GM19455 (cell line): Measurements from ENCODE around the gene GAREM1.
"Not testable (repeated sequence)": the region's sequence is repeated elsewhere in the genome, so short reads cannot be mapped to it uniquely, and the experiment has no call there.

ENCODE experiments used
- ATAC-seq: cut with Tn5 transposase; IDR thresholded peaks from one replicate; pipeline ENCODE4 v1.9.1; 2021; ENCODE audit not compliant: unreplicated experiment

Gene GAREM1

DNA sequence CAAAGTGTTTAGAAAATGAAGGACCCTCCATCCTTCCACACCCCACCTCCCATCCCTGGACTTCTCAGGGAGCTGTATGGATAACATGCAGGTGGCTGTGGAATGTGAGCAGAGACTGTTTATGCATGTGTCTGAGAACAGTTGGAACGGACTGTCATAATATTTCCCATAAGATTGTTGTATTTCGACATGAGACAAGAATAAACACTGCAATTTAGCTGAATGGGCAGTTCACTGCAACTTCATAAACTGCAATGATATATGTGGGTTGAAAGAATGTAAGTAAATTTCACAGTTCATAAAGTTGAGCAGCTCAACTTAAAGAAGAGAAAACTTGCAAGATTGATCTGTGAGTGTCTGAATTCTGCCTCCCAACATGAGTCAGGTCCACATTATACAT, 206.3 kb downstream of the GAREM1 start:
- ATAC-seq, result no peak

DNA sequence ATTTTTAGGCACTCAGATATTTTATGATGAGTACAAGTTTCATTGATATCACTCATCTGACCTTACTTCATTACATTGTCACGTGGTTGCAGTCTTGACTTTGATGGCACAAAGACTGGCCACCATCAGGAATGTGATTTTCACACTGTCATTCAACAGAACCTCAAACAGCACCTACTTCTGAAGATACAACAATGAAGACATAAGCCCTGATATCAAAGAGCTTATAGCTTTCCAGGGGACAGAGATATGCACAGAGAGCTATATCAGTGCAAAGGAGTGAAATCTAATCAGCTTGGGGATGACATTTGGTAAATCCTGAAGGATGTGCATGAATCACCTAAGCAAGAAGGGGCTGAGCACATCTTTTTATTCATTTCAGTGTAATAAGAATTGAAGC, 208.6 kb downstream of the GAREM1 start:
- no peak for ATAC-seq

- no peak for ATAC-seq
Measured at GRCh38 chr18:32261003-32261402, 209.7 kb downstream of the GAREM1 start.

GRCh38 chr18:32259553-32259952, 211.1 kb downstream of the GAREM1 start:
- ATAC-seq, result no peak

DNA sequence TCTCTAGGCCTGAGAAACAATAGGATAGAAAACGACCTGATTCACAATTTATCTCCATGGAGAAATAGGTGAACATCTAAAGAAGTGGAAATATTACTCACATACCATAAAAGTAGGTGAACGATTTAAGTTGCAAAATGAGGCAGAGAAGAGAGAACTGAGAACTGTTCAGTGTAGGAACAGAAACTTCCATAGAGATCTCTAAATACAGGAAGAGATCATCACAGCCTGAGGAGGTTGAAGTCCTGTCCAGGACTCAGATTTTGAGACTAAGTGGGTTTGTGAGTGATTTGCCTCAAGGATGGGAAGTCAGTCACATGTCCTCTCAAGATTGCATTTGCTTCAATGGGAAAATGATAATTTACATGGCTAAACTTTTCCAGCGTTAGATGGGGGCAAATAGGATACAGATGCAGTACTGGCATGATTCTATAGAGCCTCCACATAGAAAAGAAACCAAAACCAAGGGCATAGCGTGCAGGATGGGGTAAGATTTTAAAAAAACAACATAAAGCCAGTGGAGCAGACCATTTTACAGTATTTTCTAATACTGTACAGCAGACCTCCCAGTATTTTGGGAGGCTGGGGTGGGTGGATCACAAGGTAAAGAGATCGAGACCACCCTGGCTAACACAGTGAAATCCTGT, 212.0 kb downstream of the GAREM1 start:
- no peak for ATAC-seq

DNA sequence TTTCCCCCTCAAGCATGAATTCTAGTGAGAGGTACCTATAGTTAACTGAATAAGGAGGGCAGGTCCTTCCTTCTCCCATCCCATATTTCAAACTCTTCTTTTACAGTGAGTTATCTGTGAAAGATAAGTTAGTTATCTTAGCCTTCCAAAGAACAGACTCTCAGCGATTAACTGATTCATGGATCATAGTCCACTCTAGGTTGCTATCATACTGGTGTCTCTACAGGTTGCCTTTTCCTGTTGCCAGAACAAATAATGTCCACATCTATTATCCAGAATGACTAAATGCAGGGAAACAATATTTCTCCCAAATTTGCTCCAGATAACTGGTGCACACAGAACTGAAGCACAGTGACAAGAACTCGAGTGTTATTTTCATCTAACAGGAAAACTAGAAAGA, 212.5 kb downstream of the GAREM1 start:
- no peak for ATAC-seq

DNA sequence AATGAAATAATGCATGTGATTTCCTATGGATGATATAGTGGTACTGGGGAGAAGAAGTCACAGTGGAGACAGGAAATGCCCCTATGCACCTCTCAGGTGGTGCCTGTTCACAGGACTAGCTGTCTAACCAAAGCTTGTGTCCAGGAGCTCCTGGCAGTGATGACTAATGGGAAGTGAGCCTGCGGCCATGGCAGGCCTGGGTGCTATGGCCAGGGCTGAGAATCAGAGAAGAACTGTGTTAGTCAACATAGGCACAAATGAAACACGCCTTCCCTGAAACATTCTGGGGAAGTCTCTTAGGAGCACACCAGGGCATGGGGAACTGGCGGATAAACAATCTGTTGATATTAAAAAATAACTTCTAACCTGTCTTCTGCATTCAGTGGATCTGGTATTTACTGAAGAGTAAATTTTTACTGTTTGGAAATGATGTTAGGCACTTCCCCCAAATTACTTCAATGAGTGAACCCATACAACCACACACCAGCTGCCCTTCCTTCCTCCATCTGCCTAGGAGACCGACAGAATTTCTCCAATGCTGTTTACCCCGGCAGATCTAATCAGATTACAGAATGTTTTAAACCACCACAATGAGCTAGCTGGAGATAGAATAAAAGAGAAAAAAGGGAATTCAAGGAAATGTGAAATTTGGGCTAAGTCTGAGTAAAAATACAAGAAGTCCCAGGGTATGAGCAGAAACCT, 213.4 kb downstream of the GAREM1 start:
- no peak for ATAC-seq

DNA sequence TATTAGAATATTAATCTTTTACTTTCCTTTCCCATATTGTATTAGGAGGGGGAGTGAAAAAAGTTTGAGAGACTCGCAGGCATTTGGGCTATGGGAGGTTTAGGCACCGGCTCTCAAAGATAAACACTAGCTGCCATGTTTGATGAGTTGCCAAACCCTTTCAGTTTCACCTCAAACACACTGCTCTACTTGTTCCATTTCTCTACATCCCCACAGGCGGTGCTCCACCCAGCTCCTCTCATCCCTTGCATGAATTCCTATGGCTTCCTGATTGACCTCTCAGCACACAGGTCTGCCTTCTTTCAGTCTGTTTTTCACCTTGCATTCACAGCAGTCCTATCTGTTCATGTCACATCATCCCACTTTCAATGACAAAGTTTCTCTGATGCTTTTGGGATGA, 215.1 kb downstream of the GAREM1 start:
- no peak for ATAC-seq

GRCh38 chr18:32252141-32252860, 218.4 kb downstream of the GAREM1 start:
- ATAC-seq, result no peak

GRCh38 chr18:32251466-32251865, 219.2 kb downstream of the GAREM1 start:
- ATAC-seq, result no peak

- no peak for ATAC-seq
Measured at GRCh38 chr18:32249147-32249929, 221.3 kb downstream of the GAREM1 start.

GRCh38 chr18:32244881-32245280, 225.8 kb downstream of the GAREM1 start:
- no peak for ATAC-seq

GRCh38 chr18:32243358-32243757, 227.3 kb downstream of the GAREM1 start:
- ATAC-seq, result no peak

GRCh38 chr18:32242395-32242794, 228.3 kb downstream of the GAREM1 start:
- no peak for ATAC-seq

DNA sequence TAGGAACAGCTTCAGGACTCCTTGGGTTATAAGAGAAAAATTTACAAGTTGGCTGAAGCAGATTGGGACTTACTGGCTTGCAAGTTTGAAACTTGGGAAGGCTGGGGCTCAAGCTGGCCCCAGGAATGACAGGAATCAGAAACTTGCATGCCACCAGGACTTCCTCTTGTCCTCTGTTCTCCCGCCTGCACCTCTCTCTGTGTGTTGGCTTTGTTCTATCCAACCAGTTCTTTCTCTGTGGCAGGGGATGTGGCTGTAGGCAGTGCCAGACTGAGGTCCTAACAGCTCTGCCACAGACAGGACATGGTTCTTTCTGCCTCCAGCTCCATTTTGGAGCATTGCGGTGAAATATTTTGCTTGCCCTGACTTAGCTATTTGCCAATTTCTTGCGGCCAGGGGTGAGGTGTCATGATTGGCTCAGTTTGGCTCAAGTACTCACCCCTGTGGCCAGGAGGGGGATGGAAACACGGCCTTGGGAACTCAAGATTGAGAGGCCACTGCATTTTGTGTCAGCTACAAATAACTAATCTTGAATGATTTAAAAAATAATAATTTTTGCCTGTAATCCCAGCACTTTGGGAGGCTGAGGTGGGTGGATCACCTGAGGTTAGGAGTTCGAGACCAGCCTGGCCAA, 231.9 kb downstream of the GAREM1 start:
- ATAC-seq, result no peak

GRCh38 chr18:32237049-32237448, 233.6 kb downstream of the GAREM1 start:
- no peak for ATAC-seq

GRCh38 chr18:32233348-32233747, 237.3 kb downstream of the GAREM1 start:
- ATAC-seq, result not testable (repeated sequence)

- ATAC-seq, result no peak
Measured at GRCh38 chr18:32219431-32220018, 251.2 kb downstream of the GAREM1 start.

DNA sequence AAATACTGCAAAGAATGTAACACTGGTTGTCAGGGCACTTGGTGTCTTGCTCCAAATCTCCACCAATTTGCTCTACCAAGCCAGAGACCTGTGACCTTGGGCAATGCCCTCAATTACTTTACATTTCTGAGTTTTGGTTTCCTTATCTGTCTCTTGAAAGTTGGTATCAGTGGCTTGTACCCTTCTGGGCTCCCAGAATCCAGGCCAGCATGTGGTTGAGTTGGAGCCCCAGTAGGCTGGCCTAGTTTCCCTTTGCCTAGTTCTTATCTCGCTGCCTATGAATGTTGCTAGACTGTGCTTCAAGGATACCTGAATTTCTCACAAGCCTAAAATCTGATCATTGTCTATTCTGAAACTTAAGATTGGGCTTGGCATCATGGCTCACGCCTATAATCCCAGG, 254.3 kb downstream of the GAREM1 start:
- no peak for ATAC-seq

DNA sequence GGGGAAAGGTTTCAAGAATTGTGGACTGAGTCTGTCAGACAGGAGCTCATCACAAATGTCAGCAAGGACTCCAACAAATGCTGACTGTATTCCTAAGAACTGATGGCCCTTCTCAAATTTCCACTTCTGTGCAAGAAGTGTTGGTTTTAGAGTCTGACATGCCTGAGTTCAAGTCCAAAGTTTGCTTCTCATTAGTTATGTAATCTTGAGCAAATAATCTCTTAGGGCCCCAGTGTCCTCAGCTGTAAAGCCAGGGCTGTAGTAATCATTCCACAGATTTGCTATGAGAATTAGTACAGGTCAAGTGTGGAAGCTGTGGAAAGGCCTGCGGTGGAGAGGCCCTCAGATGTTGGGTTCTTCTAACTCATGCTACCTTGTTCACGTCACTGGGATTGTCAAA, 257.0 kb downstream of the GAREM1 start:
- ATAC-seq, result no peak
